HG03520 (cell line): ENCODE measurements around the gene PDHA1.
A peak's percentile ranks its signal among the peaks of the same experiment; 100 is the strongest.

ENCODE experiments used
- ATAC-seq: cut with Tn5 transposase; IDR thresholded peaks from one replicate; pipeline ENCODE4 v1.9.1; 2021; ENCODE audit warnings: mild to moderate bottlenecking, moderate library complexity; ENCODE audit not compliant: unreplicated experiment

PDHA1 gene

GRCh38 chrX:19343535-19344408 lies at the start of gene PDHA1:
Gene PDHA1 (plus strand): TSS chrX:19343927. CDS start chrX:19344038, 111 bp downstream.
- peak; percentile 98 for ATAC-seq

- ATAC-seq: no peak
These were observed 40.4 kb upstream of the PDHA1 start for GRCh38 chrX:19303256-19303880.

- ATAC-seq: no peak
These were observed 17.2 kb upstream of the PDHA1 start for GRCh38 chrX:19326567-19326966.

- no peak for ATAC-seq
These were observed 11.9 kb upstream of the PDHA1 start for GRCh38 chrX:19331831-19332230.

- no peak for ATAC-seq
These were observed 10.7 kb upstream of the PDHA1 start for GRCh38 chrX:19332983-19333382.

- no peak for ATAC-seq
These were observed 8.6 kb upstream of the PDHA1 start for GRCh38 chrX:19334945-19335626.

- no peak for ATAC-seq
These were observed 1.3 kb upstream of the PDHA1 start for GRCh38 chrX:19342331-19342906.

GRCh38 chrX:19343085-19343534 lies 617 bp upstream of the PDHA1 start:
- ATAC-seq: no peak

GRCh38 chrX:19344661-19345060 lies 934 bp downstream of the PDHA1 start:
- no peak for ATAC-seq

GRCh38 chrX:19347916-19348315 lies 4.2 kb downstream of the PDHA1 start:
- no peak for ATAC-seq

- no peak for ATAC-seq
These were observed 5.5 kb downstream of the PDHA1 start for GRCh38 chrX:19349264-19349663.

GRCh38 chrX:19350941-19351384 lies 7.2 kb downstream of the PDHA1 start:
- ATAC-seq: peak; percentile 87

GRCh38 chrX:19354625-19355024 lies 10.9 kb downstream of the PDHA1 start:
- no peak for ATAC-seq

- no peak for ATAC-seq
These were observed 14.8 kb downstream of the PDHA1 start for GRCh38 chrX:19358521-19358920.

GRCh38 chrX:19360903-19361302 lies 17.2 kb downstream of the PDHA1 start:
- ATAC-seq: no peak

- ATAC-seq: no peak
These were observed 18.0 kb downstream of the PDHA1 start for GRCh38 chrX:19361701-19362100.

- ATAC-seq: no peak
These were observed 24.8 kb downstream of the PDHA1 start for GRCh38 chrX:19368576-19368975.

GRCh38 chrX:19370061-19370460 lies 26.3 kb downstream of the PDHA1 start:
- no peak for ATAC-seq

GRCh38 chrX:19372170-19372546 lies 28.4 kb downstream of the PDHA1 start:
- peak; percentile 51 for ATAC-seq

GRCh38 chrX:19372547-19373331 lies 29.0 kb downstream of the PDHA1 start:
- peak; percentile 24 for ATAC-seq
